Fibroblast of lung (primary cell): ENCODE measurements around the gene SLC6A19. TPM values are rescaled to one million over a fixed set of nuclear protein-coding genes. Genes with fewer than 3 reads are reported as not detected.

ENCODE experiments used
- DNase-seq, 2 donors: peaks; one replicate each; pipeline versions ENCODE4 v3.0.0 to v3.0.0-alpha.2; 2010; ENCODE audit warnings: low read depth in 2 of 2
- H2AFZ ChIP-seq: 2 replicates; pipeline ENCODE4 v1.5.1; 2012; ENCODE audit warnings: low read length, control low read depth, inconsistent platforms
- H3K27ac ChIP-seq: 2 replicates; pipeline ENCODE4 v1.5.1; 2011; ENCODE audit warnings: low read length, control low read depth; ENCODE audit not compliant: insufficient read depth
- H3K27me3 ChIP-seq: 2 replicates; pipeline ENCODE4 v1.5.1; 2011; ENCODE audit warnings: mild to moderate bottlenecking, low read length; ENCODE audit not compliant: control insufficient read depth, insufficient read depth
- H3K36me3 ChIP-seq: 2 replicates; pipeline ENCODE4 v1.5.1; 2011; ENCODE audit warnings: low read length; ENCODE audit not compliant: control insufficient read depth, insufficient read depth
- H3K4me1 ChIP-seq: 2 replicates; pipeline ENCODE4 v1.5.1; 2011; ENCODE audit warnings: low read length; ENCODE audit not compliant: control insufficient read depth, insufficient read depth; ENCODE audit errors: extremely low read depth
- H3K4me2 ChIP-seq: 2 replicates; pipeline ENCODE4 v1.5.1; 2011; ENCODE audit warnings: low read length, control low read depth; ENCODE audit not compliant: insufficient read depth; ENCODE audit errors: extremely low read depth
- H3K4me3 ChIP-seq, 4 experiments: fragments of 200-600 bp in 1 of 4; sonication (generic) in 1 of 4; replicated peaks in 1 of 4; 2 replicates each; pipeline ENCODE4 v1.5.1; 2011 to 2016; ENCODE audit warnings: low read length in 4 of 4, low read depth in 3 of 4, mild to moderate bottlenecking in 3 of 4, control low read depth in 2 of 4, inconsistent platforms in 1 of 4, mixed read lengths in 1 of 4; ENCODE audit not compliant: insufficient read depth in 1 of 4; ENCODE audit errors: control extremely low read depth in 1 of 4
- H3K79me2 ChIP-seq: 2 replicates; pipeline ENCODE4 v1.5.1; 2012; ENCODE audit warnings: mild to moderate bottlenecking, low read length, inconsistent platforms; ENCODE audit not compliant: control insufficient read depth, insufficient read depth
- H3K9ac ChIP-seq: 2 replicates; pipeline ENCODE4 v1.5.1; 2011; ENCODE audit warnings: mild to moderate bottlenecking, low read length, control low read depth; ENCODE audit not compliant: insufficient read depth
- H3K9me3 ChIP-seq: 2 replicates; pipeline ENCODE4 v1.5.1; 2012; ENCODE audit warnings: low read depth, low read length; ENCODE audit not compliant: control insufficient read depth, insufficient read depth
- H4K20me1 ChIP-seq: 2 replicates; pipeline ENCODE4 v1.5.1; 2011; ENCODE audit warnings: low read length; ENCODE audit not compliant: control insufficient read depth, insufficient read depth; ENCODE audit errors: extremely low read depth
- EZH2 ChIP-seq: IDR thresholded peaks from 2 replicates; pipeline ENCODE4 v1.5.1; 2012; ENCODE audit warnings: low read length, control low read depth, mild to moderate bottlenecking; ENCODE audit errors: missing control alignments
- polyA plus RNA-seq, 2 donors: library from polyadenylated mRNA; depleted of rRNA in 1 of 2; stranded (reverse) in 1 of 2; unstranded in 1 of 2; fragments of >200 nt; gene quantifications; 2 replicates each; pipeline ENCODE4 v1.2.1, GENCODE V29; 2011 to 2012; ENCODE audit warnings: missing spikeins in 1 of 2
- total RNA-seq: library from RNA; depleted of rRNA; stranded (reverse); fragments of >200 nt; gene quantifications from 2 replicates; pipeline ENCODE4 v1.2.1, GENCODE V29; 2014
- TF ChIP-seq, protein P1 (sequence below), 2 donors: IDR thresholded peaks in 1 of 2; conservative IDR thresholded peaks in 1 of 2; 1 replicate in 1 of 2; 2 replicates in 1 of 2; pipeline ENCODE4 v1.5.1; 2011 to 2012; ENCODE audit warnings: low read length in 2 of 2, control low read depth in 1 of 2, inconsistent platforms in 1 of 2, low read depth in 1 of 2, mild to moderate bottlenecking in 1 of 2

SLC6A19 gene
- total and polyA plus RNA-seq, 2 donors (not counting 1 experiment from before 2014, with no cell fraction given), result not detected

DNA sequence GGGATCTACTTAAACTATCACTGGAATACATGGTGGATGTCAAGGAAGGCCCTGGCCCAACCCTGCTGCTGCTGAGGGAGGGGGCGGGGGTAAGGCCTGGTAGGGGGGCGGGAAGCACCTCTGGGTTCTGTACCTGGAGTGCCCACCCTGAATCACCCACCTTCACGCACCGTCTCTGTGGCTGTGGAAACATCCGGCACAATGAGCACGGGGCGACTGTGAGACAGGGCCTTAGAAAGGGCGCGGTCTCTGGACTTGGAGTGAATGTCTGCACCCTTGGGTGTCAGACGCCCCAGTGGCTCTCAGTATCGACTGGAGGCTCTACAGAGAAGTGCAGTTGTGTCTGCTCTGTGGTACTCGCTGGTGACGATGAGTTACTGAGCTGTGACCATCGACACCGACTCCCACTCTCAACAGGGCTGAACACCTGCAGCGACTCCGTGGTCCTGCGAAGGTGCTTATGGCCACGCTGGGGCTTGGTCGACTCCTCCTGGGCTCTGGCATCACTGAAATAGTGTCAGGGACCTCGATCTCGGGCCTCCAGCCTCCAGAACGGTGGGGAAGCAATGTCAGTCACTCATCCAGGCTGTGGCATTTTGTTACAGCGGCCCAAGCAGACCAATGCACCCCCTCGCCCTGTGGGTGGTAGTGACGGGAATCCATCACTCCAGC, 25.5 kb upstream of the SLC6A19 start:
- no peaks in the 10 kb centered on the region for H3K9me3 ChIP-seq
- H3K4me3 ChIP-seq, result no peak overlapping the region
- H3K79me2 ChIP-seq, result no peaks in the 10 kb centered on the region
- no peak overlapping the region for H3K4me2 ChIP-seq
- H3K27me3 ChIP-seq, result no peaks in the 10 kb centered on the region
- H3K27ac ChIP-seq, result no peak overlapping the region
- no peak for DNase-seq
- TF ChIP-seq, protein P1, sequence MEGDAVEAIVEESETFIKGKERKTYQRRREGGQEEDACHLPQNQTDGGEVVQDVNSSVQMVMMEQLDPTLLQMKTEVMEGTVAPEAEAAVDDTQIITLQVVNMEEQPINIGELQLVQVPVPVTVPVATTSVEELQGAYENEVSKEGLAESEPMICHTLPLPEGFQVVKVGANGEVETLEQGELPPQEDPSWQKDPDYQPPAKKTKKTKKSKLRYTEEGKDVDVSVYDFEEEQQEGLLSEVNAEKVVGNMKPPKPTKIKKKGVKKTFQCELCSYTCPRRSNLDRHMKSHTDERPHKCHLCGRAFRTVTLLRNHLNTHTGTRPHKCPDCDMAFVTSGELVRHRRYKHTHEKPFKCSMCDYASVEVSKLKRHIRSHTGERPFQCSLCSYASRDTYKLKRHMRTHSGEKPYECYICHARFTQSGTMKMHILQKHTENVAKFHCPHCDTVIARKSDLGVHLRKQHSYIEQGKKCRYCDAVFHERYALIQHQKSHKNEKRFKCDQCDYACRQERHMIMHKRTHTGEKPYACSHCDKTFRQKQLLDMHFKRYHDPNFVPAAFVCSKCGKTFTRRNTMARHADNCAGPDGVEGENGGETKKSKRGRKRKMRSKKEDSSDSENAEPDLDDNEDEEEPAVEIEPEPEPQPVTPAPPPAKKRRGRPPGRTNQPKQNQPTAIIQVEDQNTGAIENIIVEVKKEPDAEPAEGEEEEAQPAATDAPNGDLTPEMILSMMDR (conservative IDR thresholded peaks at IDR 0.05 in 1 of 2, IDR thresholded peaks at IDR 0.05 in 1 of 2; ENCODE audit: low read depth in 1 of 2, low read length in 2 of 2), result no peak
- TF ChIP-seq EZH2, result no peak
- no peak overlapping the region for H3K9ac ChIP-seq
- no peaks in the 10 kb centered on the region for H3K4me1 ChIP-seq
- no peaks in the 10 kb centered on the region for H3K36me3 ChIP-seq
- no peaks in the 10 kb centered on the region for H4K20me1 ChIP-seq
- H2AFZ ChIP-seq, result no peak overlapping the region

- no peaks in the 10 kb centered on the region for H3K36me3 ChIP-seq
- no peak overlapping the region for H3K9ac ChIP-seq
- DNase-seq, result no peak
- H4K20me1 ChIP-seq, result no peaks in the 10 kb centered on the region
- H3K27me3 ChIP-seq, result no peaks in the 10 kb centered on the region
- H3K27ac ChIP-seq, result no peak overlapping the region
- H3K79me2 ChIP-seq, result no peaks in the 10 kb centered on the region
- TF ChIP-seq, protein P1 (conservative IDR thresholded peaks at IDR 0.05 in 1 of 2, IDR thresholded peaks at IDR 0.05 in 1 of 2; ENCODE audit: low read depth in 1 of 2, low read length in 2 of 2), result no peak
- H3K4me2 ChIP-seq, result no peak overlapping the region
- H3K4me3 ChIP-seq, result no peak overlapping the region
- no peaks in the 10 kb centered on the region for H3K4me1 ChIP-seq
- no peak overlapping the region for H2AFZ ChIP-seq
- H3K9me3 ChIP-seq, result no peaks in the 10 kb centered on the region
These were observed 24.7 kb upstream of the SLC6A19 start for GRCh38 chr5:1176473-1177391.

- DNase-seq, result no peak
- Histone ChIP-seq H3K9me3 (no peaks in the 10 kb centered on the region), H3K4me1 (no peaks in the 10 kb centered on the region), H4K20me1 (no peaks in the 10 kb centered on the region), H3K9ac (no peak overlapping the region), H2AFZ (no peak overlapping the region), H3K27ac (no peak overlapping the region), H3K36me3 (no peaks in the 10 kb centered on the region), H3K4me3 (no peak overlapping the region), H3K79me2 (no peaks in the 10 kb centered on the region), H3K4me2 (no peak overlapping the region), H3K27me3 (no peaks in the 10 kb centered on the region)
- no peak for TF ChIP-seq EZH2
- TF ChIP-seq, protein P1 (conservative IDR thresholded peaks at IDR 0.05 in 1 of 2, IDR thresholded peaks at IDR 0.05 in 1 of 2; ENCODE audit: low read depth in 1 of 2, low read length in 2 of 2), result no peak
These were observed 23.4 kb upstream of the SLC6A19 start for GRCh38 chr5:1177826-1178528.
